ENCODE measurements around the gene DNMT1.

DNA sequence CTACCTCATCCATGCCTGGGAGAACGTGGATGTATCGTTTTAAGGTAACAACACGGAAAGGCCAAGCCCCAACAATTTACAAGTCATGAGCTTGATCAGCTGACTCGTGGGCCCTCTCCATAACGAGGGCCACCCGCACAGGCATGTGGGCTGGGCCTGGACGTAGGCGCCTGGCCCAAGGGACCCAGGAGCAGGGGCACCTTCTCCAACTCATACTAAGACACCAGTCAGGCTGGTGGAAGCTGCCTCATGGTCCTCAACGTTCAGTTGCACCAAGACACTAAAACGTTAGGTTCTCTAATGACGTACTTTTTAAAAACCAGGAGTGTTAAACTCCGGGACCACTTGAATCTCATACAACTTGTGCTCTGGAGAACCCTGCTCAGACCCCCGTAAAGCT is 53.3 kb downstream of the DNMT1 start:
- TF ChIP-seq POLR2AphosphoS5 (IDR thresholded peaks at IDR 0.05; ENCODE audit: borderline replicate concordance, low read depth, low read length) (no peak), EZH2 (IDR thresholded peaks at IDR 0.05) (no peak)
